Activated T-cell treated with anti-CD3 and anti-CD28 coated beads, Interleukin-2, amount 50 U/mL, for 24 hours (primary cell): ENCODE results near the gene SRGAP2B.
"Not testable (repeated sequence)": the region's sequence is repeated elsewhere in the genome, so short reads cannot be mapped to it uniquely, and the experiment has no call there.

Source experiments
- DNase-seq: peaks from one replicate; pipeline ENCODE4 v3.0.0-alpha.2; 2020
- H3K27ac Mint-ChIP-seq: 2 replicates; pipeline ENCODE4 v1.8.0; 2020; ENCODE audit warnings: mild to moderate bottlenecking, mixed read lengths
- H3K27me3 Mint-ChIP-seq: 2 replicates; pipeline ENCODE4 v1.8.0; 2020; ENCODE audit warnings: mixed read lengths
- H3K36me3 Mint-ChIP-seq: 2 replicates; pipeline ENCODE4 v1.8.0; 2020; ENCODE audit warnings: low read depth, mixed read lengths
- H3K4me1 Mint-ChIP-seq: 2 replicates; pipeline ENCODE4 v1.8.0; 2020; ENCODE audit warnings: low read depth, mixed read lengths
- H3K4me3 Mint-ChIP-seq: 2 replicates; pipeline ENCODE4 v1.8.0; 2020; ENCODE audit warnings: mild to moderate bottlenecking, moderate library complexity, mixed read lengths
- H3K9me3 Mint-ChIP-seq: 2 replicates; pipeline ENCODE4 v1.8.0; 2020; ENCODE audit warnings: mixed read lengths

Gene SRGAP2B

GRCh38 chr1:145112703-145113102 is 17.6 kb upstream of the SRGAP2B start:
- DNase-seq, H3K36me3 Mint-ChIP-seq, H3K27me3 Mint-ChIP-seq, H3K9me3 Mint-ChIP-seq, H3K4me3 Mint-ChIP-seq, H3K4me1 Mint-ChIP-seq, H3K27ac Mint-ChIP-seq: not testable (repeated sequence)

- H3K9me3 Mint-ChIP-seq, H3K4me1 Mint-ChIP-seq, H3K27ac Mint-ChIP-seq, DNase-seq, H3K4me3 Mint-ChIP-seq, H3K27me3 Mint-ChIP-seq, H3K36me3 Mint-ChIP-seq: not testable (repeated sequence)
Measured at GRCh38 chr1:145111674-145112073, 16.5 kb upstream of the SRGAP2B start.

GRCh38 chr1:145103294-145103693 is 8.2 kb upstream of the SRGAP2B start:
- not testable (repeated sequence) for H3K27ac Mint-ChIP-seq, H3K9me3 Mint-ChIP-seq

GRCh38 chr1:145101725-145102124 is 6.6 kb upstream of the SRGAP2B start:
- not testable (repeated sequence) for H3K4me1 Mint-ChIP-seq, H3K9me3 Mint-ChIP-seq, H3K27me3 Mint-ChIP-seq, H3K27ac Mint-ChIP-seq, H3K4me3 Mint-ChIP-seq, H3K36me3 Mint-ChIP-seq, DNase-seq

More at GRCh38 chr1:145103294-145103693, 8.2 kb upstream of the SRGAP2B start:
- not testable (repeated sequence) for H3K27me3 Mint-ChIP-seq, H3K4me3 Mint-ChIP-seq, H3K4me1 Mint-ChIP-seq, DNase-seq, H3K36me3 Mint-ChIP-seq

- peak; percentile 38 for DNase-seq
- H3K4me1 Mint-ChIP-seq = not testable (repeated sequence)
Measured at GRCh38 chr1:145094655-145095211, 395 bp downstream of the SRGAP2B start.

GRCh38 chr1:145093517-145094149 is 1.5 kb downstream of the SRGAP2B start:
- H3K27ac Mint-ChIP-seq, H3K4me1 Mint-ChIP-seq, H3K27me3 Mint-ChIP-seq, H3K36me3 Mint-ChIP-seq, H3K9me3 Mint-ChIP-seq: not testable (repeated sequence)
- peak; percentile 31 for DNase-seq
- H3K4me3 Mint-ChIP-seq = peak overlapping the region; percentile 77

More at GRCh38 chr1:145094655-145095211, 395 bp downstream of the SRGAP2B start:
- H3K27me3 Mint-ChIP-seq, H3K9me3 Mint-ChIP-seq, H3K27ac Mint-ChIP-seq, H3K36me3 Mint-ChIP-seq: not testable (repeated sequence)
- peak overlapping the region; percentile 50 for H3K4me3 Mint-ChIP-seq

GRCh38 chr1:145082483-145083255 is 12.5 kb downstream of the SRGAP2B start:
- not testable (repeated sequence) for H3K9me3 Mint-ChIP-seq, H3K4me3 Mint-ChIP-seq, H3K27me3 Mint-ChIP-seq, DNase-seq, H3K4me1 Mint-ChIP-seq, H3K36me3 Mint-ChIP-seq, H3K27ac Mint-ChIP-seq

- not testable (repeated sequence) for H3K4me1 Mint-ChIP-seq, H3K27me3 Mint-ChIP-seq, DNase-seq, H3K36me3 Mint-ChIP-seq, H3K4me3 Mint-ChIP-seq, H3K27ac Mint-ChIP-seq, H3K9me3 Mint-ChIP-seq
Measured at GRCh38 chr1:145080193-145080592, 14.9 kb downstream of the SRGAP2B start.

- H3K4me3 Mint-ChIP-seq, H3K27ac Mint-ChIP-seq, H3K27me3 Mint-ChIP-seq, H3K9me3 Mint-ChIP-seq, DNase-seq, H3K4me1 Mint-ChIP-seq, H3K36me3 Mint-ChIP-seq: not testable (repeated sequence)
Measured at GRCh38 chr1:145079737-145080136, 15.4 kb downstream of the SRGAP2B start.

- not testable (repeated sequence) for DNase-seq, H3K27ac Mint-ChIP-seq, H3K36me3 Mint-ChIP-seq, H3K9me3 Mint-ChIP-seq, H3K4me1 Mint-ChIP-seq, H3K27me3 Mint-ChIP-seq, H3K4me3 Mint-ChIP-seq
Measured at GRCh38 chr1:145078787-145079370, 16.2 kb downstream of the SRGAP2B start.

- not testable (repeated sequence) for H3K27ac Mint-ChIP-seq, H3K27me3 Mint-ChIP-seq, H3K4me3 Mint-ChIP-seq, H3K9me3 Mint-ChIP-seq, H3K36me3 Mint-ChIP-seq, DNase-seq, H3K4me1 Mint-ChIP-seq
Measured at GRCh38 chr1:145077872-145078786, 17.0 kb downstream of the SRGAP2B start.

- H3K4me1 Mint-ChIP-seq, H3K27ac Mint-ChIP-seq, H3K9me3 Mint-ChIP-seq, H3K4me3 Mint-ChIP-seq, DNase-seq, H3K36me3 Mint-ChIP-seq, H3K27me3 Mint-ChIP-seq: not testable (repeated sequence)
Measured at GRCh38 chr1:145076877-145077276, 18.3 kb downstream of the SRGAP2B start.

GRCh38 chr1:145074021-145074559 is 21.0 kb downstream of the SRGAP2B start:
- H3K27ac Mint-ChIP-seq, H3K27me3 Mint-ChIP-seq, DNase-seq, H3K4me1 Mint-ChIP-seq, H3K36me3 Mint-ChIP-seq, H3K9me3 Mint-ChIP-seq, H3K4me3 Mint-ChIP-seq: not testable (repeated sequence)

- not testable (repeated sequence) for H3K9me3 Mint-ChIP-seq, H3K36me3 Mint-ChIP-seq, H3K27ac Mint-ChIP-seq, H3K27me3 Mint-ChIP-seq, H3K4me1 Mint-ChIP-seq, H3K4me3 Mint-ChIP-seq, DNase-seq
Measured at GRCh38 chr1:145071569-145071968, 23.6 kb downstream of the SRGAP2B start.
